Fibroblast of peridontal ligament (primary cell): ENCODE results near the gene TLCD3B.
"Not testable (repeated sequence)": the region's sequence is repeated elsewhere in the genome, so short reads cannot be mapped to it uniquely, and the experiment has no call there.

ENCODE experiments used
- DNase-seq: peaks from one replicate; pipeline ENCODE4 v3.0.0-alpha.2; 2010; ENCODE audit errors: extremely low read depth

Gene TLCD3B

GRCh38 chr16:30025574-30025973 lies 5.5 kb downstream of the TLCD3B start:
- no peak for DNase-seq

GRCh38 chr16:30025156-30025555 lies 5.9 kb downstream of the TLCD3B start:
- DNase-seq = no peak

- no peak for DNase-seq
Observed at GRCh38 chr16:30024451-30024850, 6.6 kb downstream of the TLCD3B start.

GRCh38 chr16:30023586-30023985 lies 7.5 kb downstream of the TLCD3B start:
- DNase-seq = no peak

- DNase-seq = no peak
Observed at GRCh38 chr16:30022887-30023286, 8.2 kb downstream of the TLCD3B start, which contains the start of gene C16orf92. TSS of gene C16orf92 (plus strand) at chr16:30023198. CDS start at chr16:30023341, 143 bp downstream.

- no peak for DNase-seq
Observed at GRCh38 chr16:30018731-30019158, 12.3 kb downstream of the TLCD3B start.

- not testable (repeated sequence) for DNase-seq
Observed at GRCh38 chr16:30017937-30018336, 13.1 kb downstream of the TLCD3B start.

- DNase-seq = no peak
Observed at GRCh38 chr16:30017277-30017656, 13.8 kb downstream of the TLCD3B start.

GRCh38 chr16:30016555-30017276 lies 14.4 kb downstream of the TLCD3B start:
- no peak for DNase-seq

- DNase-seq = not testable (repeated sequence)
Observed at GRCh38 chr16:30015450-30015849, 15.6 kb downstream of the TLCD3B start.

- not testable (repeated sequence) for DNase-seq
Observed at GRCh38 chr16:30012598-30012997, 18.5 kb downstream of the TLCD3B start.

- DNase-seq = no peak
Observed at GRCh38 chr16:30011714-30012504, 19.2 kb downstream of the TLCD3B start.

- DNase-seq = no peak
Observed at GRCh38 chr16:30010844-30011713, 20.0 kb downstream of the TLCD3B start, which contains the start of gene DOC2A. TSS of gene DOC2A (minus strand) at chr16:30011027. CDS start at chr16:30010222, 805 bp downstream.

- DNase-seq = no peak
Observed at GRCh38 chr16:30009990-30010843, 20.9 kb downstream of the TLCD3B start.

GRCh38 chr16:30009085-30009862 lies 21.8 kb downstream of the TLCD3B start:
- no peak for DNase-seq

- no peak for DNase-seq
Observed at GRCh38 chr16:30007378-30007895, 23.6 kb downstream of the TLCD3B start.

GRCh38 chr16:30006659-30007377 lies 24.3 kb downstream of the TLCD3B start:
- DNase-seq = no peak

GRCh38 chr16:30006095-30006473 lies 25.0 kb downstream of the TLCD3B start:
- DNase-seq = no peak
